Urinary bladder (tissue), 4 donors: ENCODE data around the gene RAD23B. TPM values are rescaled to one million over a fixed set of nuclear protein-coding genes. Genes with fewer than 3 reads are reported as not detected.

Experiments
- DNase-seq: peaks from one replicate; pipeline ENCODE4 v3.0.0-alpha.2; 2015; ENCODE audit errors: extremely low spot score
- H3K27ac ChIP-seq: one replicate; pipeline ENCODE4 v1.5.1; 2013; ENCODE audit warnings: low read depth, mild to moderate bottlenecking, moderate library complexity
- H3K36me3 ChIP-seq: one replicate; pipeline ENCODE4 v1.6.1; 2013; ENCODE audit warnings: mild to moderate bottlenecking, moderate library complexity; ENCODE audit not compliant: insufficient read depth
- H3K4me1 ChIP-seq: one replicate; pipeline ENCODE4 v1.6.1; 2013; ENCODE audit warnings: mild to moderate bottlenecking, moderate library complexity; ENCODE audit not compliant: insufficient read depth
- H3K4me3 ChIP-seq: one replicate; pipeline ENCODE4 v1.5.1; 2013; ENCODE audit warnings: low read depth, low read length
- WGBS: extraction: QIAGEN DNeasy Blood & Tissue Kit; methylation state at CpG from one replicate; pipeline ENCODE4 v1.1.7; 2013; 5-methylcytosine and 5-hydroxymethylcytosine counted together
- polyA plus RNA-seq: library from polyadenylated mRNA; stranded (reverse); fragments of 200-250 nt; gene quantifications from one replicate; pipeline ENCODE4 v1.2.3, GENCODE V29; 2013
- total RNA-seq: library from RNA; depleted of rRNA; stranded (reverse); fragments of >200 nt; gene quantifications from one replicate; pipeline ENCODE4 v1.2.3, GENCODE V29; 2014
- donor health status: healthy with polysubstance abuse.
- donor health status: healthy.

The RAD23B gene
- total and polyA plus RNA-seq, 2 donors = 66.4 to 118 TPM

DNA sequence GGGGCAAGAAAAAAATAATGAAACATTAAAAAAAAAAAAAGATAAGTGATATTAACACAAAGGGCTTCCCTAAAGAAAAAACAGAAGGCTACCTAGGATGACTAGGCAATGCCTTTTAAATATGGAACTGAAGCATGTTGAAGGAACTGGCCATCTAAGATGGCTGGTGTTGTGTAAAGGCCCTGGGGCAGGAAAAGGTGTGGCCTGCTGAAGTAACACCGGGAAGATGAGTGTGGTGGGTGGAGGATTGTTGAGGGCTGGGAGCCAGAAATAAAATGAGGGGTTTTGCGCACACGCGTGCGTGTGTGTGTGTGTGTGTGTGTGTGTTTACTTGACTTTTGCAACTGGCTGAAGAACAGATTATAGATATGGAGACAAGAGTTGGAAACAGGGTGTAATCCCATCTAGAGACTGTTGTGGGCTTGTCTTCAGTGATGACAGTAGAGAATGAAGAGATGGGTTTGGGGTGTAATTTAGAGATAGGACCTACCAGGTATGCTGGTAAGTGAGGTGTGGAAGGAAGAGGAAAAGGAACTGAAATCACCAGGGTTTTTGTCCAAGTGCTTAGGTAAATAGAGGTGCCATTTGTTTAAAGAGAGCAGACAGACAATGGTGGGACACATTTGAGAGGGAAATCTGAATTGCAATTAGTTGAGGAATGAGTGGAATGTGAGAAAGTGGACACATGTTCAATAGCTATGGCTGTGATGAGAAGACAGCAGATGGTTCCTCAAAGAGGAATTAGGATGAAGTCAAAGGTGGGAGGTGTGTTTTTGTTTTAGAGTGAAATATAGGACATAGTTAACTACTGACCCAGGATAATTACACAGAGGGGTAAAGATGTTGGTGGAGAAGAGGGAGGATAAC, 33.9 kb downstream of the RAD23B start:
- H3K4me1 ChIP-seq = peaks cover 1% of the 10 kb centered on the region
- H3K4me3 ChIP-seq = no peak overlapping the region
- H3K27ac ChIP-seq = no peak overlapping the region
- 92% methylated on average over 5 of the region's 5 CpGs for WGBS
- peaks cover 1% of the 10 kb centered on the region for H3K36me3 ChIP-seq
- DNase-seq = no peak

DNA sequence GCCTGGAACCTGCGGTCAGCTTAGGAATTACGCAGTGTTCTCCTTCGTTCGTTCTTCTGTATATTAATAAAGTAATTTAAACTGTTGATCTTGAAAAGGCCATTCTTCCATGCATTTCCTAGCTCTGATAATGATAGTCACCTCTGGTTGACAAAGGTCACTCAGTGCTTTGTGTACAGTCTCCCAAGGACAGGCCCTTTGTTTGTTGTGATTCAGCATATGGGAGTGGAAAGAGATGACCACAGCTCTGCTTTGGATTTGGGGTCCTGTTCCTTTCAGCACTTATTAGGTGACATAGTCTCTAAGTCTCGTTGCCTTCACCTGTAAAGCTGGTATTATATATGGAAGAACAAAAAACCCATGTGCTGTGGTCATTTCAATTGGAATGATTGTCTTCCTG, 39.6 kb downstream of the RAD23B start:
- Histone ChIP-seq H3K4me3 (no peak overlapping the region), H3K36me3 (peaks cover 7% of the 10 kb centered on the region), H3K27ac (no peak overlapping the region), H3K4me1 (peaks cover 1% of the 10 kb centered on the region)
- WGBS = 90% methylated on average over 5 of the region's 5 CpGs
- no peak for DNase-seq

DNA sequence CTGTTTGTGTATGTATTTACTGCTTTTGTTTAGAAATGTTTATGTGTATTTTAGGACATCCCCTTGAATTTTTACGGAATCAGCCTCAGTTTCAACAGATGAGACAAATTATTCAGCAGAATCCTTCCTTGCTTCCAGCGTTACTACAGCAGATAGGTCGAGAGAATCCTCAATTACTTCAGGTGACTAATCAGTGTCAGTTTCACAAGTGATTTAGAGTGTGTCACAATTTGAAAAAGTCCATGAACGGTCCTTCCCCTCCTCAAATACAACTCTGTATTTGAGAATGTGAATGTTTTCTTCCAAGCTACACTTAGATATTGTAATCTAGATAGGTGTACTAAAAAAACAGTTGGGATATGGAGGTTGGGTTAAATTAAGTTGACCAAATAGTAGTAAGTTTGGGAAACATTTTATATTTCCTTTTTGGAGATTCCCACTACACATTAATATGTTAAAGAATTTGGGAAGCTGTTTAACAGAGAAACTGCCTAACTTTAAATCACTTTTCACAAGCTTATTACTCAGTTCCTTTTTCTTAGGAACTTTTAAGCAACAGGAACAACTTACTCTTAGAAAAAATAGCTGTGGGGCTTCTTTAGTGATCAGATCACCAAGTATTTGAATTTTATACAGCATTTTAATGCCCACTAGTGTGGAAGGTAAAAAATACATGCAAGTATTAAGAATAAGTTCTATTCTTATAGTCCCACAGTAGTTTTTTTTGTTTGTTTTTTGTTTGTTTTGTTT, 40.9 kb downstream of the RAD23B start:
- 83% methylated on average over 4 of the region's 4 CpGs for WGBS
- no peak for DNase-seq
- Histone ChIP-seq H3K36me3 (peaks cover 7% of the 10 kb centered on the region), H3K4me1 (peaks cover 1% of the 10 kb centered on the region), H3K4me3 (no peak overlapping the region), H3K27ac (peak overlapping the region; percentile 38)

DNA sequence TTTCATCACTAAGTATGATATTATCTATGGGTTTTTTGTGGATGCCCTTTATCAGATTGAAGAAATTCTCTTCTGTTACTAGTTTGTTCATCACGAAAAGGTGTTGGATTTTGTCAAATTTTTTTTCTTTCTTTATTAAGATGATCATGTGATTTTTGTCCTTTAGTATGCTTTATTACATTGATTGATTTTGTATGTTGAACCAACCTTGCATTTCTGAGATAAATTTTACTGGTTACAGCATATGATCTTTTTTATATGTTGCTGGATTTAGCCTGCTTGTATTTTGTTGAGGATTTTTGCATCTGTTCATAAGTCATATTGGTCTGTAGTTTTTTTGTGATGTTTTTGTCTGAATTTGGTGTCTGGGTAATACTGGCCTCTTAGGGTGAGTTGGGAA, 42.8 kb downstream of the RAD23B start:
- peaks cover 10% of the 10 kb centered on the region for H3K36me3 ChIP-seq
- no peak overlapping the region for H3K4me3 ChIP-seq
- DNase-seq = no peak
- no peak overlapping the region for H3K27ac ChIP-seq
- 94% methylated on average over 1 of the region's 1 CpG for WGBS
- H3K4me1 ChIP-seq = no peaks in the 10 kb centered on the region

DNA sequence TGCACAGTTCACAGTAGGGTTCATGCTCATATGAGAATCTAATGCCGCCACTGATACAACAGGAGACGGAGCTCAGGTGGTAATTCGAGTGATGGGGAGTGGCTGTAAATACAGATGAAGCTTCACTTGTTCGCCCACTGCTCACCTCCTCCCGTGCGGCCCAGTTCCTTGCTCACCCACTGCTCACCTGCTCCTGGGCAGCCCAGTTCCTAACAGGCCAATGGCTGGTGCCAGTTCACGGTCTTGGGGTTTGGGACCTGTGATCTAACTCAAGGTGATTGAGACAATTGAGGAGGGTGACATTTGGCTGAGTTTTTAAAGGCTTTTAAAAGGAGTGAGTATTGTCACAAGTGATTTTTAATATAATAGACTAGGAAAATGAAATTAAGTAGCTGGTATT, 45.4 kb downstream of the RAD23B start:
- no peak for DNase-seq
- Histone ChIP-seq H3K4me3 (no peak overlapping the region), H3K4me1 (no peaks in the 10 kb centered on the region), H3K27ac (no peak overlapping the region), H3K36me3 (peaks cover 9% of the 10 kb centered on the region)
- 96% methylated on average over 7 of the region's 7 CpGs for WGBS

DNA sequence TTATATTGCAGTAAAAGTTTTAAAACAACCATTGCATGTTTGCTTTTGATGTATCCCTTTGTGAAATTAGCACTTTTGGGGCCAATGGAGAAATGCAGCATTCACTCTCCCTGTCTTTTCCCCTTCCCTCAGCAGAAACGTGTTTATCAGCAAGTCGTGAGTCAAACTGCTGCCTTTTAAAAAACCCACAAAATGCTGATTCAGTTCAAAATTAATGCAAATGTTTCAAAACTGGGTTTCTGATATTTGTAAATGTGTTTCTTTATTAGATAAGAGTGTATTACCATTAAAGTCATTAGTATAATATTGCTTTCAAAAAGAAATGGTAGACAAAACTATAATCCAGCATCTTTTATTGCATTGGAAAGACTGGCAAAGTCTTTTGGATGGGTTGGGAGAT, 47.3 kb downstream of the RAD23B start:
- H3K36me3 ChIP-seq = peaks cover 3% of the 10 kb centered on the region
- no peaks in the 10 kb centered on the region for H3K4me1 ChIP-seq
- WGBS = 65% methylated on average over 2 of the region's 2 CpGs
- DNase-seq = no peak
- no peak overlapping the region for H3K27ac ChIP-seq
- H3K4me3 ChIP-seq = no peak overlapping the region

DNA sequence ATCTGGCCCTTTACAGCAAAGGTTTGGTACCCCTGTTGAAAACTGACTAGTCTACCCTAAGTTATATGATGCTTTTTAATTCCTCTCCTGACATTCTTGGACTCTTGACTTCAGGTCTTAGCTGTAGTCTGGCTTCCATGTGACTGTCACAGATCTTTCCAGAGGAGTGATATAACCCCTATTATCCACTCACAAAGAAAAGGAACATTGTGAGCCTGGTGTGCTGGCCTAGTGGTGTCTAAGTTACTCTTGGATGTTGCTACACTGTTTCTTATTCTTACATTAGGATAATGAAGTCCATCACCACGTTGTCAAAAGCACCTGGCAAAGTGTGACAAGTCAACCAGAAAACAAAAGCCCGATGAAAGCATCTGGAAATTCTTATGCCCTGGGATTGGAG, 49.8 kb downstream of the RAD23B start:
- Histone ChIP-seq H3K27ac (no peak overlapping the region), H3K4me1 (no peaks in the 10 kb centered on the region), H3K36me3 (peaks cover 3% of the 10 kb centered on the region), H3K4me3 (no peak overlapping the region)
- WGBS = 94% methylated on average over 2 of the region's 2 CpGs
- DNase-seq = no peak

DNA sequence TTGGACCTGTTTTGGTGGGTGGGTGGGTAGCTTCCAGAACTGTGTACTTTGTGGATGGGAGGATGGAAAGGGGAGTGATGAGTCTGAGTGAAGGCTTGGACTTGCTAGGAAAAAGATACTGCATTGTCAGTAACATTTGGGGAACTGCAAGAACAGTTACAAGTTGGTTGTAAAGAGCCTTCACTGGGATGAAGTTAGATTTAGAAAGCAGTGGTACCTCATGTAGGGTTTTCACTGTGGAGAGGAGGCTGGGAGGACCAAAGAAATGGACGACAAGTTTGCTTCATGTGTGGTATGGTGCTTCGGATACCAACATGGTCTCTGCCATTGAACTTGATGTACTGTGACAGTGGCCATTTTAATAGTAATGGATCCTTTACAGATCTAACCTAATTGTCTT, 50.3 kb downstream of the RAD23B start:
- DNase-seq = no peak
- H3K4me3 ChIP-seq = no peak overlapping the region
- H3K4me1 ChIP-seq = no peaks in the 10 kb centered on the region
- H3K36me3 ChIP-seq = peaks cover 3% of the 10 kb centered on the region
- H3K27ac ChIP-seq = no peak overlapping the region
- WGBS = 97% methylated on average over 2 of the region's 2 CpGs

DNA sequence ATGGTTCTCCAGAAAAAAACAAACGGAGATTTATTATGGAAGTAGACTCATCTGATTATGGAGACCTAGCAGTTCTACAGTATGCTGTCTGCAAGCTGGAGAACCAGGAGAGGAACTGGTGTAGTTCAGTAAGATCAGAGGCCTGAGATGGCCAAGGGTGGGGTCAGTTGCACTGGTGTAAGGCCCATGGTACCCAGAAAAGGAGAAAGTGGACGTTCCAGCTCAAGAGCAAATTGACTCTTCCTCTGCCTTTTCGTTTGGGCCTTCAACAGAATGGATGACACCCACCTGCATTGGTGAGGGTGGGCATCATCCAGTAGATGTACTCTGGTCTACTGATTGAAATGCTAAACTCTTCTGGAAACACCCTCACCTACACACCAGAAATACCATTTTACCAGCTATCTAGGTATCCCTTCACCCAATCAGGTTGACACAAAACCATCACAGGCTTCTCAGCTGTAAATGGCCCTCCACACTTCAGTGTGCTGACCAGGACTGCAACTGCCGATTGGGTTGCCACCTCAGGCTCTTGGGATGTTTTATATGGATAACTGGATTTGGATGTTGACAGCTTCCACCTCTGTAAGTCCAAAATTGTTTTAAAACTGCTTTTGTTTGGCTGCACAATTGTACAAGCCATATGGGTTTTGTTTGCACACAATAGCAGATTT, 51.2 kb downstream of the RAD23B start:
- Histone ChIP-seq H3K36me3 (peaks cover 3% of the 10 kb centered on the region), H3K4me1 (no peaks in the 10 kb centered on the region), H3K27ac (no peak overlapping the region), H3K4me3 (no peak overlapping the region)
- DNase-seq = no peak
- 93% methylated on average over 4 of the region's 4 CpGs for WGBS

DNA sequence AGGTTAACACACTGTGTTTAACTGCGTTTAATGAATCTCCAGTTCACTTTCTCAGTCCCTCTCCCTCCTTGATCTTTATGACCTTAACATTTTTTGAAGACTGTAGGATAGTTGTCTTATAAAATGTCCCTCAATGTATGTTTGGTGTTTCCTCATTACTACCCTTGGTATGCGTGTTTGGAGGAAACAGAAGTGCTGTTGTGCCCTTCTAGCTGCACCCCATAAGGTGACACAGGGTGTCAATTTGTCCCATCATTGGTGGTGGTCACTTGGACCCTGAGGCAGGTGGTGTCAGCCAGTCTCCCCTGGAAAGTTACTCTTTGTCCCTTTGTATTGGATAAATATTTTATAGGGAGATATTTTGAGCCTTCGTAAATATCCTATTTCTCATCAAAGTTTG, 52.3 kb downstream of the RAD23B start:
- Histone ChIP-seq H3K27ac (no peak overlapping the region), H3K4me3 (no peak overlapping the region), H3K4me1 (no peaks in the 10 kb centered on the region), H3K36me3 (no peaks in the 10 kb centered on the region)
- no peak for DNase-seq
- WGBS = 96% methylated on average over 3 of the region's 3 CpGs

DNA sequence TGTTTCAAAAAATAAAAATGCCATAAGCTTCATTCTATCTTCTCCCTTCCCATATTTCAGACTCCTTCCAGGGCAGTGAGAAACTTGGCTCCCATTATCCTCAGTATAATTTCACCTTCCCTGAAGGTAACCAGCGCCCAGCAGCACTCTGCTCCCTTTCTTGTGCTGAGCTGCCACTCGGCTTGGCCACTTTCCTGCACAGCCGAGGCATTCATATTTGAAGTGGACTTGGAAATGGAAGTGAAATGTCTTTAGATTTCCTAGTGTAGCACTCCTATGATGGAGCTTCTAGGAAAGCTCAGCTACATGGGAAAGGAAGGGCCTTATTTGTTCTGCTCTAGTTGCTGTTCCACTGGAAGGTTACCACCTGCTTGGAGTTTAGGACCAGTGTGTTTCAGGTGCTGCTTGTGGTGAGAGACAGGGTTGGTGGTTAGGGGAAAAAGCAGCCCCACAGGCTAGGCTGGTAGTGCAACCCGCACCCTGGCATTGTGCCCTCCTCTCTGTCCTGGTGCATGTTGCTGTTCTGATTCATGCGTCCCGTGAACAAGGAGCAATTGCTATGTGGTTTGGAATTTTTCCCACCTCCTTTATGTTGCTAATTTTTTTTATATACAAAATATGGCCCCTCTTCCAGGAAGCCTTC, 53.8 kb downstream of the RAD23B start:
- Histone ChIP-seq H3K36me3 (no peaks in the 10 kb centered on the region), H3K27ac (no peak overlapping the region), H3K4me1 (no peaks in the 10 kb centered on the region), H3K4me3 (no peak overlapping the region)
- DNase-seq = no peak
- 68% methylated on average over 6 of the region's 6 CpGs for WGBS

DNA sequence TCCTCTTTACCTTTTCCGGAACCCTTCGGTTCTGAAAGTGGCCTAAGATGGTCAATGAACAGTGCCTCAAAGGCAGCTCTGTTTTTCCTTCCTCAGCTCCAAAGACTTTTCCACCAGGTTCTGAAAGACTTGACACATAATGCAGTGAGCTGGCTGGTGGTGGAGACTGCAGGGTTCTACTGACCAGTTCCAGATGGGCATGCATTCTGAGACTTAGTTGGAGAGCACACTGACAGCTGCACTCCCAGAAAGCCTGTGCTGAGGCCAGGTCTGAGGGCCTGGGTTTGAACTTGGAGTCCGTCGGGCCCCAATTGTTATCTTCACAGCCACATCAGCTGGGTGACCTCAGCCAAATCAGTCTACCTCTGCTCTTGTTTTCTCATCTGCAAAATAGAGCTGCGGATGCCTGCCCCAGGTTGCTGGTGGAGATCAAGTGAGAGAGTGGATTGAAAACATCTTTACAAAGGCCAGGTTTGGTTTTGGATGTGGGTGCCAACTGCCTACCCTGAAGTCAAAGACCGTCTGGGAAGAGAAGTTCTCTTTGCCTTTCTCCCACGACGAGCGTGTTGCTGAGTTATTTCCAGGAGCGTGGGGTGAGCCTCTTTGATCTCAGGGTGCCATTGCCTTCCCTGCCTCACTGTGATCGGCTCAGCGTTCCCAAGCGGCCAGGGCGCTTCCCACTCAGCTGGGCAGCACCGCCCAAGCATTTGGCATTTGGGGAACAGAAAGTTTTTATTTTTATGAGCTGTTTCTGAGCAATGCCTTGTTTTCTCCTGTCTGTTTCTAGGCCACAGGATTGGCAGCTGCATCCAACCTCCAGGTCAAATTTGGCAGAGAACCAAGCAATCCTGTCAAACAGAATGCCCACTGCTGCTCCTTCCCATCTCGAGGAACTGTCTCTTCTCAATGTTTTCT, 54.9 kb downstream of the RAD23B start:
- WGBS = 68% methylated on average over 16 of the region's 16 CpGs
- no peaks in the 10 kb centered on the region for H3K4me1 ChIP-seq
- H3K4me3 ChIP-seq = no peak overlapping the region
- no peak for DNase-seq
- H3K27ac ChIP-seq = no peak overlapping the region
- no peaks in the 10 kb centered on the region for H3K36me3 ChIP-seq
